Adrenal gland (tissue), 12 donors: ENCODE results near the gene BTBD6. TPM values are rescaled to one million over a fixed set of nuclear protein-coding genes. Genes with fewer than 3 reads are reported as not detected.
"Not testable (repeated sequence)": the region's sequence is repeated elsewhere in the genome, so short reads cannot be mapped to it uniquely, and the experiment has no call there.

Source experiments
- DNase-seq, 7 donors: peaks; one replicate each; pipeline ENCODE4 v3.0.0-alpha.2; 2019 to 2020
- H3K27ac ChIP-seq, 5 donors: fragments of 200-600 bp; sonication (generic) in 4 of 5; 1 replicate in 3 of 5; 2 replicates in 2 of 5; pipeline versions ENCODE4 v1.5.1 to v1.8.0; 2016 to 2020; ENCODE audit warnings: mild to moderate bottlenecking in 1 of 5
- H3K27me3 ChIP-seq: fragments of 200-600 bp; 2 replicates; pipeline ENCODE4 v1.8.0; 2021
- H3K36me3 ChIP-seq, 2 donors: fragments of 200-600 bp; replicated peaks in 1 of 2; 1 replicate in 1 of 2; 2 replicates in 1 of 2; pipeline versions ENCODE4 v1.5.1 to v1.8.0; 2018 to 2022
- H3K4me1 ChIP-seq, 2 donors: fragments of 200-600 bp; replicated peaks in 1 of 2; 1 replicate in 1 of 2; 2 replicates in 1 of 2; pipeline versions ENCODE4 v1.5.1 to v1.8.0; 2018 to 2021
- H3K4me3 ChIP-seq, 4 donors: fragments of 200-600 bp; sonication (generic) in 3 of 4; one replicate each; pipeline ENCODE4 v1.5.1; 2016 to 2018
- H3K9me3 ChIP-seq, 3 donors: fragments of 200-600 bp; sonication (generic) in 1 of 3; replicated peaks in 1 of 3; 1 replicate in 2 of 3; 2 replicates in 1 of 3; pipeline versions ENCODE4 v1.5.1 to v1.8.0; 2016 to 2021
- POLR2A ChIP-seq, 2 donors: fragments of 450-650 bp; IDR thresholded peaks; one replicate each; pipeline ENCODE4 v1.6.1; 2017; ENCODE audit warnings: antibody characterized with exemption in 2 of 2, mild to moderate bottlenecking in 2 of 2, moderate library complexity in 1 of 2
- WGBS, 4 donors: extraction: QIAGEN DNeasy Blood & Tissue Kit in 2 of 4; methylation state at CpG; one replicate each; pipeline versions ENCODE4 v1.1.5 to v1.1.7; 2013 to 2017; 5-methylcytosine and 5-hydroxymethylcytosine counted together
- intact Hi-C, 2 donors: fragments of 100-400 bp; cut with DNase I; formaldehyde crosslinking; loops; one replicate each; pipeline versions ENCODE4 v1.14.1 to v1.15.0; 2022 to 2023
- polyA plus RNA-seq, 3 donors: library from polyadenylated mRNA; stranded (reverse); fragments of 200-250 nt in 2 of 3; fragments of 350-450 nt in 1 of 3; fragmentation: Illumina TruSeq in 1 of 3; extraction: RNeasy Lipid Tissue Mini Kit (QIAGEN cat#74804) in 1 of 3; gene quantifications; one replicate each; pipeline ENCODE4 v1.2.3, GENCODE V29; 2013 to 2014
- total RNA-seq, 9 donors: library from RNA; depleted of rRNA in 4 of 9; stranded (reverse); fragments of >200 nt in 4 of 9; fragments of 120-200 nt in 1 of 9; fragmentation: NEBNext Ultra II Directional in 1 of 9; extraction: Animal tissue kit (Norgen Biotek cat#: 25700) in 1 of 9; gene quantifications; one replicate each; pipeline versions ENCODE4 v1.1.0 to v1.2.4, GENCODE V29; 2013 to 2023
- TF ChIP-seq, protein P1 (sequence below), 6 experiments: fragments of 450-650 bp in 4 of 6; fragments of 200-600 bp in 2 of 6; sonication (generic) in 1 of 6; IDR thresholded peaks; 1 replicate in 5 of 6; 2 replicates in 1 of 6; pipeline versions ENCODE4 v1.5.1 to v1.8.0; 2016 to 2021; ENCODE audit warnings: antibody characterized with exemption in 6 of 6, mild to moderate bottlenecking in 2 of 6, moderate library complexity in 1 of 6
- donor health status: healthy with polysubstance abuse.
- donor health status: Bipolar disorder and iron deficiency.
- donor health status: DM: yes; HTN: yes; CAD: no.
- donor health status: DM: no; HTN: no; CAD: no.
- donor health status: DM: no; HTN: no; CAD: no.
- donor health status: DM: yes; HTN: yes; CAD: no.

BTBD6 gene
- total and polyA plus RNA-seq, 12 donors = 14.3 to 78.5 (median 33.6) TPM

DNA sequence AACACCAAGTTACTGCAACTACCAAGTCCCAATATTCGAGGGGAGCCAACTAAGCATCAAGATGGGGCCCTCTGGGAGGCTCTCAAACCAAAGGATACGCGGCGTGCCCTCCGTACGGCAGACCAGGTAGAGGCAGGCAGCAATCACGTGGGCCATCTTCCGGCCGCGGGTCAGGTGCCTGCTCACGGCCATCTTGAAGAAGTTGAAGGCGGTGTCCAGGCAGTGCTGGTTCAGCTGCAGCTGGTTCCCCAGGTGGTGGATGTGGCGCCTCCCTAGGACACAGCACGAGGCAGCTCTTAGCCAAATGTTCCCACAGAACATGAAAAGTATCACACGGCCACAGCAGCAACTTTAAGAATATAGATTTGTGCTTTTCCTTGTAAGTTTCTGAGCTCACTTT is 24.3 kb downstream of the BTBD6 start:
- Histone ChIP-seq H3K27me3 (no peaks in the 10 kb centered on the region), H3K36me3 (no peaks in the 10 kb centered on the region), H3K4me3 (no peak overlapping the region), H3K4me1 (no peaks in the 10 kb centered on the region), H3K27ac (no peak overlapping the region), H3K9me3 (no peaks in the 10 kb centered on the region)
- intact Hi-C loops = no loop called here
- 88 to 92% (median 89%) methylated on average over 8 to 15 of the region's 15 CpGs for WGBS, 4 donors
- DNase-seq = no peak
- TF ChIP-seq POLR2A (IDR thresholded peaks at IDR 0.05) = no peak
- TF ChIP-seq, protein P1, sequence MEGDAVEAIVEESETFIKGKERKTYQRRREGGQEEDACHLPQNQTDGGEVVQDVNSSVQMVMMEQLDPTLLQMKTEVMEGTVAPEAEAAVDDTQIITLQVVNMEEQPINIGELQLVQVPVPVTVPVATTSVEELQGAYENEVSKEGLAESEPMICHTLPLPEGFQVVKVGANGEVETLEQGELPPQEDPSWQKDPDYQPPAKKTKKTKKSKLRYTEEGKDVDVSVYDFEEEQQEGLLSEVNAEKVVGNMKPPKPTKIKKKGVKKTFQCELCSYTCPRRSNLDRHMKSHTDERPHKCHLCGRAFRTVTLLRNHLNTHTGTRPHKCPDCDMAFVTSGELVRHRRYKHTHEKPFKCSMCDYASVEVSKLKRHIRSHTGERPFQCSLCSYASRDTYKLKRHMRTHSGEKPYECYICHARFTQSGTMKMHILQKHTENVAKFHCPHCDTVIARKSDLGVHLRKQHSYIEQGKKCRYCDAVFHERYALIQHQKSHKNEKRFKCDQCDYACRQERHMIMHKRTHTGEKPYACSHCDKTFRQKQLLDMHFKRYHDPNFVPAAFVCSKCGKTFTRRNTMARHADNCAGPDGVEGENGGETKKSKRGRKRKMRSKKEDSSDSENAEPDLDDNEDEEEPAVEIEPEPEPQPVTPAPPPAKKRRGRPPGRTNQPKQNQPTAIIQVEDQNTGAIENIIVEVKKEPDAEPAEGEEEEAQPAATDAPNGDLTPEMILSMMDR (IDR thresholded peaks at IDR 0.05) = no peak

DNA sequence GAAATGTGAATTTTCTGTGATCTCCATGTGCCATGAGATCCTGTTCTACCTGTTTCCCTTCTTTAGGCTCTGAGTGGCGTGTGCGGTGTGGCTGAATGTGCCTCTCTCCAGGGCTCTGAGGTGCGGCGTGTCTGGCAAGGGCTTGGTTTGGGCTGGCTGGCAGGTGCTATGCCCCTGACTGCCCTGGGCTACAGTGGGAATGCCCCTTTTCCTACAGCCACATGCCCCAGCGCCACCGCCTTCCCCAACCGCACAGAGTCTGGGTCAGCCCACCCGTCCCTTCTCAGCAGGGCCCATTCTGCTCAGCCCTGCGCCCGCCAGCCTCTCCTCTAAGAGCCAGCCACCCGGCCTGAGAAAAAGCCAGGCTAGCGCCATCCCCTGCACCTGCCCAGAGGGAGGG is 24.7 kb downstream of the BTBD6 start:
- H3K4me1 ChIP-seq = no peaks in the 10 kb centered on the region
- H3K27ac ChIP-seq = no peak overlapping the region
- no peaks in the 10 kb centered on the region for H3K36me3 ChIP-seq
- WGBS, 4 donors = 86 to 96% (median 89%) methylated on average over 12 of the region's 12 CpGs
- H3K4me3 ChIP-seq = no peak overlapping the region
- TF ChIP-seq, protein P1 (IDR thresholded peaks at IDR 0.05) = no peak
- TF ChIP-seq POLR2A (IDR thresholded peaks at IDR 0.05) = no peak
- no peaks in the 10 kb centered on the region for H3K27me3 ChIP-seq
- H3K9me3 ChIP-seq = no peaks in the 10 kb centered on the region
- no peak for DNase-seq
- intact Hi-C loops = no loop called here

DNA sequence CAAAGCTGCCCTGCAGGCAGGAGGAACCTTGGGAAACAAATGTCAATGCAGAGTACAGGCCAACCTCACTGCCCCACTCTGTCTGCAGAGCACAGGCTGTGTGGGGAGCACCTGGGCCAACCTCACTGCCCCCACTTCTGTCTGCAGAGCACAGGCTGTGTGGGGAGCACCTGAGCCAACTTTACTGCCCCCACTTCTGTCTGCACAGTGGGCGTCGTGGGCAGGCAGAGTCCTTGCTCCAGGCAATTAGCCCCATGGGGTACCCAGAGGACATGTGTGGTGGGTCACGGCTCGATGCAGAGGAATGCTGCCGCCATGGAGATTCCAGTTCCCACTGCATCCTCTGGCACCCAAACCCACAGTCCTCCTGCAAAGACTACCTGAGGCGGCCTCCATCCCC is 26.3 kb downstream of the BTBD6 start:
- Histone ChIP-seq H3K9me3 (no peaks in the 10 kb centered on the region), H3K4me1 (no peaks in the 10 kb centered on the region), H3K27ac (no peak overlapping the region), H3K27me3 (no peaks in the 10 kb centered on the region), H3K4me3 (no peak overlapping the region), H3K36me3 (no peaks in the 10 kb centered on the region)
- 90 to 93% (median 93%) methylated on average over 5 to 6 of the region's 6 CpGs; no CpG with 5 or more reads in 1 of the 4 donors for WGBS, 4 donors
- no peak for TF ChIP-seq POLR2A (IDR thresholded peaks at IDR 0.05)
- DNase-seq = no peak
- intact Hi-C loops = no loop called here

DNA sequence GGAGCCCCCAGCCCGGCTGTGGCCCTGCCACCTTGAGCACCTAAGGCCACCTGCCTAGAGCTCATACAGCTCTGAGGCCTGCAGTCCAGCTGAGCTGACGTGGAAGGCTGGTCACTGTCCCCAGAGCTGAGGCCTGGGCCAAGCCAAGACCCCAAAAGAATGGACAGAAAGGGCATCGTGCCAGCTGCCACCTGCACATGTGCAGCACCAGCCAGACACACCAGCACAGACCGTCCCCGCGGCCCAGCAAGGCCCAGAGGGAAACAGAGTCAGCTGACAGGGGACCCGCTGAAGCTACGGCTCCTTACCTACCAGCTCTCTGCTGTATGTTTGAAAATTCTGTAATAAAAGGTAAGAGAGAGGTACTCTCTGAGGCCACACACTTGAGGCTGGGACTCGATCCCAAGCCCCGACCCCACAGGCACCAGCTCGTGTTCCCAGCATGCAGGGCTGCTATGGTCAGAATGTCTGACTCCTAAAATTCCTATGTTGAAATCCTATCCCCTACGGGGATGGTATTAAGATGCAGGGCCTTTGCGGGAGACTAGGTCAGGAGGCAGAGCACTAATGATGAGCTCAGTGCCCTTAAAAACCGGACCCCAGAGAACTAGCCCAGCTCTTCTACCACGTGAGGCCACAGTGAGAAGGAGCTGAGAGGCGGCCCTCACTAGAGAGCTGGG is 27.1 kb downstream of the BTBD6 start:
- 77 to 93% (median 86%) methylated on average over 9 to 16 of the region's 16 CpGs for WGBS, 4 donors
- Histone ChIP-seq H3K36me3 (no peaks in the 10 kb centered on the region), H3K4me1 (no peaks in the 10 kb centered on the region), H3K9me3 (no peaks in the 10 kb centered on the region), H3K4me3 (no peak overlapping the region), H3K27ac (peak overlapping the region in 1 of 5 donors; percentile 53), H3K27me3 (no peaks in the 10 kb centered on the region)
- peak in 1 of 7 donors; percentile 31 for DNase-seq
- intact Hi-C loops = no loop called here
- TF ChIP-seq, protein P1 (IDR thresholded peaks at IDR 0.05) = no peak
- TF ChIP-seq POLR2A (IDR thresholded peaks at IDR 0.05) = no peak

DNA sequence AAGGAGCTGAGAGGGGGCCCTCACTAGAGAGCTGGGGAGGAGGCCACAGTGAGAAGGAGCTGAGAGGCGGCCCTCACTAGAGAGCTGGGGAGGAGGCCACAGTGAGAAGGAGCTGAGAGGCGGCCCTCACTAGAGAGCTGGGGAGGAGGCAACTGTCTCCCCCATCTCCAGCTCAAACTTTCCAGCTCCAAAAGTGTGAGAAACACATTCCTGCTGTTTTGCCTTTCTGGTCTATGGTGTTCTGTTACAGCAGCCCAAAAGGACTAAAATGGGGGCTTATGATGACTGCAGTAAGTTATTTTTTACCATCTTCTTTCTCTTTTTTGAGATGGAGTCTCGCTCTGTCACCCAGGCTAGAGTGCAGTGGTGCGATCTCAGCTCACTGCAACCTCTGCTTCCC is 29.1 kb downstream of the BTBD6 start:
- H3K4me3 ChIP-seq, H3K27ac ChIP-seq, DNase-seq, H3K9me3 ChIP-seq, H3K4me1 ChIP-seq, intact Hi-C loops, H3K27me3 ChIP-seq, H3K36me3 ChIP-seq: not testable (repeated sequence)
- WGBS, 4 donors = 50 to 100% (median 73%) methylated on average over 2 to 3 of the region's 4 CpGs
